Stimulated activated CD8-positive, alpha-beta memory T cell treated with anti-CD3 and anti-CD28 coated beads, Interleukin-12 subunit alpha, Interleukin-12 subunit beta, amount 100 ng/mL, for 24 hours (primary cell): ENCODE measurements around the gene TLL2.

Source experiments
- DNase-seq: peaks from one replicate; pipeline ENCODE4 v3.0.0-alpha.2; 2020; ENCODE audit errors: extremely low read depth

The TLL2 gene

GRCh38 chr10:96390460-96390864 is 123.3 kb downstream of the TLL2 start:
- DNase-seq: no peak

GRCh38 chr10:96389785-96390184 is 123.9 kb downstream of the TLL2 start:
- no peak for DNase-seq

- DNase-seq: no peak
Measured at GRCh38 chr10:96387601-96388000, 126.1 kb downstream of the TLL2 start.

- DNase-seq: no peak
Measured at GRCh38 chr10:96387161-96387560, 126.6 kb downstream of the TLL2 start.

GRCh38 chr10:96384506-96384905 is 129.2 kb downstream of the TLL2 start:
- DNase-seq: no peak

GRCh38 chr10:96380821-96381220 is 132.9 kb downstream of the TLL2 start:
- no peak for DNase-seq

GRCh38 chr10:96379758-96380157 is 134.0 kb downstream of the TLL2 start:
- DNase-seq: no peak

GRCh38 chr10:96378741-96379140 is 135.0 kb downstream of the TLL2 start:
- DNase-seq: no peak

- DNase-seq: no peak
Measured at GRCh38 chr10:96377816-96378294, 135.9 kb downstream of the TLL2 start.

GRCh38 chr10:96376483-96376882 is 137.2 kb downstream of the TLL2 start:
- DNase-seq: no peak

GRCh38 chr10:96374985-96375830 is 138.5 kb downstream of the TLL2 start:
- peak; percentile 25 for DNase-seq

- DNase-seq: no peak
Measured at GRCh38 chr10:96374639-96374984, 139.1 kb downstream of the TLL2 start.

- no peak for DNase-seq
Measured at GRCh38 chr10:96374004-96374403, 139.7 kb downstream of the TLL2 start.

- DNase-seq: no peak
Measured at GRCh38 chr10:96371356-96371755, 142.4 kb downstream of the TLL2 start.

GRCh38 chr10:96370584-96371157 is 143.1 kb downstream of the TLL2 start:
- no peak for DNase-seq

GRCh38 chr10:96369890-96370583 is 143.7 kb downstream of the TLL2 start:
- DNase-seq: no peak

GRCh38 chr10:96368971-96369370 is 144.8 kb downstream of the TLL2 start:
- no peak for DNase-seq

- no peak for DNase-seq
Measured at GRCh38 chr10:96367470-96367869, 146.3 kb downstream of the TLL2 start.

GRCh38 chr10:96366508-96366907 is 147.2 kb downstream of the TLL2 start:
- DNase-seq: no peak

GRCh38 chr10:96365571-96365970 is 148.2 kb downstream of the TLL2 start:
- DNase-seq: no peak

GRCh38 chr10:96360766-96361165 is 153.0 kb downstream of the TLL2 start:
- no peak for DNase-seq

GRCh38 chr10:96360331-96360730 is 153.4 kb downstream of the TLL2 start:
- no peak for DNase-seq

GRCh38 chr10:96359616-96360015 is 154.1 kb downstream of the TLL2 start:
- DNase-seq: no peak
